Measurements from ENCODE around the gene GPR137C.

DNA sequence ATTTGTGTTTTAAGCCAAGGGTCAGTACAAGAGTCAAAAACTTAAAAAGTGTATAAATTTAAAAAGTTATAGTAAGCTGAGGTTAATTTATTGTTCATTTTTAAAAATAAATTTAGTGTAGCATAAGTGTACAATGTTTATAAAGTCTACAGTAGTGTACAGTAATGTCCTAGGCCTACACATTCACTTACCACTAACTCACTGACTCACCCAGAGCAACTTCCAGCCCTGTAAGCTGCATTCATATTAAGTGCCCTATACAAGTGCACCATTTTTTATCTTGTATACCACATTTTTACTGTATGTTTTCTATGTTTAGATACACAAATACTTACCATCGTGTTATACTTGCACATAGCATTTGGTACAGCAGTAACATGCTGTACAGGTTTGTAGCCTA, 37.7 kb downstream of the GPR137C start:
- TF ChIP-seq, protein P1, sequence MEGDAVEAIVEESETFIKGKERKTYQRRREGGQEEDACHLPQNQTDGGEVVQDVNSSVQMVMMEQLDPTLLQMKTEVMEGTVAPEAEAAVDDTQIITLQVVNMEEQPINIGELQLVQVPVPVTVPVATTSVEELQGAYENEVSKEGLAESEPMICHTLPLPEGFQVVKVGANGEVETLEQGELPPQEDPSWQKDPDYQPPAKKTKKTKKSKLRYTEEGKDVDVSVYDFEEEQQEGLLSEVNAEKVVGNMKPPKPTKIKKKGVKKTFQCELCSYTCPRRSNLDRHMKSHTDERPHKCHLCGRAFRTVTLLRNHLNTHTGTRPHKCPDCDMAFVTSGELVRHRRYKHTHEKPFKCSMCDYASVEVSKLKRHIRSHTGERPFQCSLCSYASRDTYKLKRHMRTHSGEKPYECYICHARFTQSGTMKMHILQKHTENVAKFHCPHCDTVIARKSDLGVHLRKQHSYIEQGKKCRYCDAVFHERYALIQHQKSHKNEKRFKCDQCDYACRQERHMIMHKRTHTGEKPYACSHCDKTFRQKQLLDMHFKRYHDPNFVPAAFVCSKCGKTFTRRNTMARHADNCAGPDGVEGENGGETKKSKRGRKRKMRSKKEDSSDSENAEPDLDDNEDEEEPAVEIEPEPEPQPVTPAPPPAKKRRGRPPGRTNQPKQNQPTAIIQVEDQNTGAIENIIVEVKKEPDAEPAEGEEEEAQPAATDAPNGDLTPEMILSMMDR (IDR thresholded peaks at IDR 0.05; ENCODE audit: poor library complexity): no peak
- TF ChIP-seq EZH2 (IDR thresholded peaks at IDR 0.05; ENCODE audit: borderline replicate concordance) (no peak), EZH2phosphoT487 (IDR thresholded peaks at IDR 0.05; ENCODE audit: low read depth, severe bottlenecking, unreplicated experiment) (no peak)

All from hepatocyte (in vitro differentiated cells).